Fibroblast of pulmonary artery (primary cell): Measurements from ENCODE around the gene ZBED1.

Experiments
- DNase-seq: peaks from one replicate; pipeline ENCODE4 v3.0.0-alpha.2; 2010; ENCODE audit warnings: low read depth
- H3K4me3 ChIP-seq: replicated peaks from 2 replicates; pipeline ENCODE4 v1.5.1; 2011; ENCODE audit warnings: low read depth, mild to moderate bottlenecking, control low read depth, low read length, moderate library complexity
- CTCF ChIP-seq: IDR thresholded peaks from 2 replicates; pipeline ENCODE4 v1.5.1; 2011; ENCODE audit warnings: mild to moderate bottlenecking, control low read depth, low read length, inconsistent platforms; ENCODE audit errors: missing control alignments

Gene ZBED1

GRCh38 chrX:2495595-2495994, 5.2 kb downstream of the ZBED1 start:
- no peak for TF ChIP-seq CTCF
- no peak overlapping the region for H3K4me3 ChIP-seq

GRCh38 chrX:2492531-2493218, 8.1 kb downstream of the ZBED1 start:
- no peak for TF ChIP-seq CTCF
- no peak for DNase-seq
- no peak overlapping the region for H3K4me3 ChIP-seq

More at GRCh38 chrX:2495595-2495994, 5.2 kb downstream of the ZBED1 start:
- no peak for DNase-seq

GRCh38 chrX:2490634-2491033, 10.1 kb downstream of the ZBED1 start:
- no peak for TF ChIP-seq CTCF
- H3K4me3 ChIP-seq, result no peak overlapping the region
- no peak for DNase-seq

GRCh38 chrX:2489446-2490445, 11.0 kb downstream of the ZBED1 start:
- no peak for TF ChIP-seq CTCF
- no peak overlapping the region for H3K4me3 ChIP-seq
- no peak for DNase-seq

GRCh38 chrX:2488621-2489285, 12.0 kb downstream of the ZBED1 start:
- DNase-seq, result no peak
- no peak for TF ChIP-seq CTCF
- no peak overlapping the region for H3K4me3 ChIP-seq

GRCh38 chrX:2487366-2487765, 13.4 kb downstream of the ZBED1 start:
- no peak for DNase-seq
- TF ChIP-seq CTCF, result no peak
- H3K4me3 ChIP-seq, result no peak overlapping the region
